Peyer's patch (tissue), 4 donors: ENCODE data around the gene ZBTB7A.

Source experiments
- POLR2A ChIP-seq, 2 donors: fragments of 450-650 bp; IDR thresholded peaks; one replicate each; pipeline ENCODE4 v1.5.1; 2017; ENCODE audit warnings: antibody characterized with exemption in 2 of 2, mild to moderate bottlenecking in 2 of 2, moderate library complexity in 2 of 2
- TF ChIP-seq, protein P1 (sequence below), 6 experiments: fragments of 450-650 bp in 4 of 6; fragments of 200-600 bp in 2 of 6; sonication (generic) in 1 of 6; IDR thresholded peaks; one replicate each; pipeline ENCODE4 v1.5.1; 2017 to 2019; ENCODE audit warnings: antibody characterized with exemption in 6 of 6, mild to moderate bottlenecking in 3 of 6, moderate library complexity in 1 of 6

DNA sequence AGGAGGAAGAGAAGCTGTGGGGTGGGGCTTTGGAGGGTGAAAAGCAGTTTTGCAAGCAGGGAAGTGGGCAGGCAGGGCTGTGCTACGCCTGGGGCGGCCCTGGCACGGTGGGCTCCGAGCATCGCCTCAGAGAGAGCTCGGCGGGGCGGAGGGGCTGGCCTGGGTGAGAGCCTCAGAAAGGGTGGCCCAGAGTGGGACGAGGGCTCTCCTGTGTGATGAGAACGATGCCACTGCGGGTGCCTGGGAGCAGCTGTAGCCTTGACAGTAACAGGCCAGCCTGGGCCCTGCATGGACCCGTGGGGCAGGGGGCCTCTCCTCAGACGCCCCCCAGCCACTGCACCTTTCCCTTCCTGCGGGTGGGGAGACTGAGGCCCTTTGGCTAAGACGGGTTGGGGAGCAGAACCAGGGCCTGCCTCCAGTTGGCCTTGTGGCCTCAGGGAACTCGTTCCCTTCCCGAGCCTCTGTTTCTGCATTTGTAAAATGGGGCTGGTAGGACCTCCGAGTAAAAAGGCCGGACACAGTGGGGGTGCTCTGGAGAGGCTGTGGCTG is 31.6 kb downstream of the ZBTB7A start:
- TF ChIP-seq, protein P1, sequence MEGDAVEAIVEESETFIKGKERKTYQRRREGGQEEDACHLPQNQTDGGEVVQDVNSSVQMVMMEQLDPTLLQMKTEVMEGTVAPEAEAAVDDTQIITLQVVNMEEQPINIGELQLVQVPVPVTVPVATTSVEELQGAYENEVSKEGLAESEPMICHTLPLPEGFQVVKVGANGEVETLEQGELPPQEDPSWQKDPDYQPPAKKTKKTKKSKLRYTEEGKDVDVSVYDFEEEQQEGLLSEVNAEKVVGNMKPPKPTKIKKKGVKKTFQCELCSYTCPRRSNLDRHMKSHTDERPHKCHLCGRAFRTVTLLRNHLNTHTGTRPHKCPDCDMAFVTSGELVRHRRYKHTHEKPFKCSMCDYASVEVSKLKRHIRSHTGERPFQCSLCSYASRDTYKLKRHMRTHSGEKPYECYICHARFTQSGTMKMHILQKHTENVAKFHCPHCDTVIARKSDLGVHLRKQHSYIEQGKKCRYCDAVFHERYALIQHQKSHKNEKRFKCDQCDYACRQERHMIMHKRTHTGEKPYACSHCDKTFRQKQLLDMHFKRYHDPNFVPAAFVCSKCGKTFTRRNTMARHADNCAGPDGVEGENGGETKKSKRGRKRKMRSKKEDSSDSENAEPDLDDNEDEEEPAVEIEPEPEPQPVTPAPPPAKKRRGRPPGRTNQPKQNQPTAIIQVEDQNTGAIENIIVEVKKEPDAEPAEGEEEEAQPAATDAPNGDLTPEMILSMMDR (IDR thresholded peaks at IDR 0.05), result no peak
- no peak for TF ChIP-seq POLR2A (IDR thresholded peaks at IDR 0.05)
